ENCODE measurements around the gene ARVCF. TPM values are rescaled to one million over a fixed set of nuclear protein-coding genes. Genes with fewer than 3 reads are reported as not detected.

ARVCF gene
- total RNA-seq, 1 donor from 2014 or later = 31.7 TPM

GRCh38 chr22:19986410-19987341 lies 29.9 kb downstream of the ARVCF start:
- DNase-seq (ENCODE audit: low read depth) = peak; percentile 31

GRCh38 chr22:19986011-19986409 lies 30.6 kb downstream of the ARVCF start:
- no peak for DNase-seq (ENCODE audit: low read depth)

DNA sequence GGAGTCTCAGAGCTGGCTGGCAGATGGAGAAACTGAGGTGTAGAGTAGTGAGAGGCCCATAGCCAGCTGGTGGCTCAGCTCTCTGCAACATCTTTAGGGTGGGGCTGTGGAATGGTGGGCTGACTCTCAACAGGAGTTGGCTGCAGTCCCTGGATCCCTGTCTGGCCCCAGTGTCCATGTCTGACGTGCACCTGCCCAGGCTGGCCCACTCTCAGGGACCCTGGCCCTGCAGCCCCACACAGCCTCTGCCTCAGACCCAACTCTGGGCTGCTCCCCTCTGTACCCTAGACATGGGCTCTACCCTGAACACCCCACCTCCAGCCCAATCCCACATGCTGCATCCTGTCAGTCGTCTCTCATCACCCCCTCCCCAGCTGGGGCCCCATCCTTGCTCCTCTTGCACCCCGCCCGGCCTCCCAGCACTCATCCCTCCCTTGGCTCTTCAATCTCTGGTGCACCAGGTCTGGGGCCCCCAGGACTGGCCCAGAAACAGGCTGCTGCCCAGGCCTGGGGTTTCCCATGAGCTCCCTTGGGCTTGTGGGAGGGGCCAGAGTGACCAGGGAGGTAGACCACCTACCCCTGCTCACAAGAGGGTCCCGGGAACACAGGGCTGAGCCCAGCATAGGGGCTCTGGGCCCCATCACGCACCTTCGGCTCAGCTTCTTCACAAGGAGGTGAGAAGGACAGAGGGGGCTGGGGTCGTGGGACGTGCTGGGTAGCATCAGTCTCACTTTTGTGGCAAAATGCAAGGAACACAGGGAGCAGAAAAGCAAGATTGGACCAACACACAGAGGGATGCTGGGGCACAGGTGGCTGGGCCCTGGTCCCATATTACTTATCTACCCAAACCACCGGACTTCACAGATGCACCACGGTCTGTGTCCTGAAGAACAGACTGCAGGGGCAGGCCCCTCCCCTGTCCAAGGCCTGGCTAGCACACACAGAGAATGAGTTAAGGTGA lies 31.5 kb downstream of the ARVCF start:
- no peak for DNase-seq (ENCODE audit: low read depth)

DNA sequence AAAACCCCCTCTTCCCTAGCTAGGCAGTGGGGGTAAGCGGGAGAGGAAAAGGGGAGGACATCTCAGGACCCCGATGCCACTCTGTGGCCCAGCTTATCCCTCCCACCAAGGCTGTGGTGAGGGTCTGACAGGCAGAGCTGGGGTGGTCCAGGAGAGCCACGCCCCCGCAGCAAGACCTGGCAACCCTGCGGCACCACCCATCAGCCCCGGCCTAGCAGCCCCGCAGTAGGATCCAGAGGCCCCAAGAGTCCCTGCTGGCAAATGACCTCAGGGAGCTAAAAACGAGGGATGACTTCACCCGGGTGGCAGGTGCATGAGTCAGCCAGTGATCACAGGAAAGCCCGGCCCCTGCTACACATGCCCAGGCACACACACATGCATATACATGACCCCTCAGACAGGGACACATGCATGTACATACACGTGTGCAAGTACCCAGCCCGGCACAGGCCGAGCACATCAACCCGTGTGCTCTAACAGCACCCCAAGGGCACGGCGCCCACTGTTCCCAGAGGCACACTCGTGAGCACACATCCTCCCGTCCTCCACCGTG lies 32.3 kb downstream of the ARVCF start:
- peak; percentile 59 for DNase-seq (ENCODE audit: low read depth)

DNA sequence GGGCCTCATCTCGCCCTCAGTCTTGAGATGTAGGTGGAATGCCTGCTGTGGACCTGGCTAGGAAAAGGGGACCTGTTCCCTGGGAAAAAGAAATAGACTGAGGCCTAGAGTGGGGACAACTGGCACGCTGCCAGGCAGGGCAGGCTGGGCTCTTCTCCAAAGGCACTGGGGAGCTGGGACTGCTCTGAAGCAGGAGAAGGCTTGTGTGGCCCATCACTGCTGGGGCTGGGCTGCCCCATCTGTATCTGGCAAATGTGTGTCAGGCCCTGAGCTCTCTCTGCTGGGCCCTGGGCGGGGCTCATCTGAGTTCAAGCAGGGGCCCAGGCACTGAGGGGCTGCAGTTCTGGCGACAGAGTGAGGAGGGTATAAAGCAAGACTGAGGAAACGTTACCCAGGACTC lies 32.9 kb downstream of the ARVCF start:
- no peak for DNase-seq (ENCODE audit: low read depth)

DNA sequence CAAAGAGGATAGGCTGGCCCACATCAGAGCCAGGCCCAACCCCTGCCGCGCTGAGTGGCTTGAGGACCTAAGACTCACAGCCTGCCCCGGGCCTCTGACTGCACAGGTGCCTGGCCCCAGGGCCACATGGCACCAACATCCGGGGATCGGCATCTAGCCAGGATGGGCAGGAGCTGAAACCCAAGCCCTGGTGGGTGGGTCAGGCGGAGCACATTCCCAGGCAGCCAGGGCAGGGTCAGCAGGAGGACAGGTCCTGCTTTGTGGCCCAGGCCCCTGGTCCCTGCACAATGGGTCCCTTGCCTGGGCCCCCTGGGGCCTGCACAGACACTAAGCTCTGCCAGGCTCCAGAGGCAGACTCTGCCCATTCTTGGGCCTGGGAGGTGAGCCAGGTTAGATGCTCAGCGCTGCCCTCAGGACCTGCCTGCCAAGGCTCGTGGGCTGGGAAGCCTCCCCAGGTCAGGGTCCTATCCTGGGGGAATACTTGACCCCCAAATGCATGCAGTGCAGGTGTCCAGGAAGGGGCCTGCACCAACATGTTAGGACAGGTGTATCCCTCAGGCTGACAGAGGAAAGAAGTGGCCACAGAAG lies 33.5 kb downstream of the ARVCF start:
- DNase-seq (ENCODE audit: low read depth) = no peak

- DNase-seq (ENCODE audit: low read depth) = no peak
Measured at GRCh38 chr22:19981961-19982920, 34.4 kb downstream of the ARVCF start.

DNA sequence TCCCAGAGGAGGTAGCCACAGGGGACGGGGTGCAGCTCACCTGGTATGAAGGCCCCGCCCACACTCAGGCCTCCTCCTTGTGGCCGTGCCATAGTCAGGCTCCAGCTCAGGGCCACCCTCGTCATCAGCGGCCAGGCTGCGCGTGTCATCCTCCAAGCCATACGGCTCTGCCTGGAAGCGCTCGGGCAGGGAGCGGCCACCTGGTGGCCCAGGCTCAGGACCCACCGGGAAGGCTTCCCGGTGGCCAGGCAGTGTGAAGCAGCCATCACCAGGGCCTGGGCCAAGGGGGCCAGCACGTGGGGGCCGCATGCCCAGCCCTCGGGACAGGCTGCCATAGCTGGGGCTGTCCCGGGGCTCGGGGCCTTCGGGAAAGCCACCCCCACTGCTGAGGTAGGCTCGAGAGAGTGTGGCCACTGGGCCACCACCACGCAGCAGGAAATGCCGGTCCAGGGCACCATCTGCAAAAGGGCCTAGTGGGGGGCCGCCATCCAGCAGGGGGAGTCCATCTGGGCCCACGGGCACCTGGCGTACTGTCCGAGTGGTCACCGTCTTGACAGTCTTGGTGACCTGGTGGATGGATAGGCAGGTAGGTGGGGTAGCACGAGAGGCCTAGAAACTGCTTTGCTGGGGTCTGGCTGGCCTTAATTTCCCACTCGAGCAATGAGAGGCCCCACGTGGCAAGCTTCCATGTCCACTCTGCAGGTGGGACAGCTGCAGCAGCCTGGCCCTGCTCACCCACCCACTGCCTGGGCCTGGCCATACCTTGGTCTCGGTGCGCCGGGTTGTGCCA lies 35.3 kb downstream of the ARVCF start:
- no peak for DNase-seq (ENCODE audit: low read depth)

DNA sequence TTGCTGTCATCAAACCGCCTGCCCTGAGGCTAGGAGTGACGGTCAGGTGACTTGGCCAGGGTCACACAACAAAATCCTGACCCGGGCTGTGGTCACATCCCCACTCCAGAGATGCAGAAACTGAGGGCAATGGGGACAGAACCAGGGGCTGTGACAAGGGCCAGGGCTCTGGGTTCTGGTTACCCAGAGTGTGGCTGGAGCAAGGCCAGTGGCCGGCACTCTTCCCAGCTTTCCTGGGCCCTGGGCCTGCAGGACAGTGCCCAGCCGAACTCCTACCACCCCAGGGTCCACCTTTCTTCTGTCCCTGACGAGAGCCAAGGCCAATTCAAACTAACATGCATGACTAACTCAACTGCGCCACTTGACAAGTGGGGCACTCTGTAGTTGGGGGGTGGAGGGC lies 35.9 kb downstream of the ARVCF start:
- no peak for DNase-seq (ENCODE audit: low read depth)

- no peak for DNase-seq (ENCODE audit: low read depth)
Measured at GRCh38 chr22:19979712-19980493, 36.7 kb downstream of the ARVCF start.

- DNase-seq (ENCODE audit: low read depth) = no peak
Measured at GRCh38 chr22:19978748-19979147, 37.9 kb downstream of the ARVCF start.

DNA sequence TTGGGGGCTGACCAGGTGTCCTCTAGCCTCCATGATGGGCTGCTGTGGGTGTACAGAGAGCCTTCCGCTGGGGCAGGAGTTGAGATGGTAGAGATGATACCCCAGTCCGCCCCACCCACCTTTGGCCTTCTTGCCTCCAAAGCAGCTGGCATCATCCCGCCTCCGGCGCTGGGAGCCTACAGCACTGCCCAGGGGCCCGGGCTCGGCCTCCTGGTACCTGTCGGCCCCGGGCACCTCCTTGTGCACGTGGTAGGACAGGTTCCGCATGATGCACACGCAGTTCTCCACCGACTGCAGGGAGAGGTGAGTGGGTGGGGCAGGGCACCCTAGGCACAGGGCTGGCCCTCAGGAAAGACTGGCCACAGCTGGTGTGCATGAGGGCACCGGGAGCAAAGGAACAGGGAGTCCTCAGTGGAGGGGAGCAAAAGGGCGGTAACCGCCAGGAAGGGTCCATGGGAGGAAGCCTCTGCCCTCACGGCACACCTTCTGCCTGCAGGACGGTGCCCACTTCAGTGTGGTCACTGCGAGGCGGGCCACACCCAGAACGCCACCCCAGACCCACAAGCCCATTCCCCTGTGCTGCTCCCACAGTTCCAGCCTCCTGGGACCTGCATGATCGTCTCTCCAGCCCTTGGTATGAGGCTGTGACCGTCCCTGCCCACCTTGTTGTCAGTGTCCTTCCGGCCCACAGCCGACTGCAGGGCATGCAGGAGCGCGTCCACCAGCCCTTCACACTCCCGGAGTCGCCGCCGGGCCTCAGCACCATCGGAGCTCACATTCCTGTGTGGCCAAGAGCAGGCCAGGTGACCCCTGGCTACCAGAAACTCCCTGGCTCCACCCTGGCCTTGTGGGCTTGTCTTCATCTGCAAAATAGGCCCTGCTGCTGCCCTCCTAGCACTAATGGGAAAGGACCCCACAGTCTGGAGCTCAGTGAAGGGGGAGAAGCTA lies 39.1 kb downstream of the ARVCF start:
- DNase-seq (ENCODE audit: low read depth) = no peak

DNA sequence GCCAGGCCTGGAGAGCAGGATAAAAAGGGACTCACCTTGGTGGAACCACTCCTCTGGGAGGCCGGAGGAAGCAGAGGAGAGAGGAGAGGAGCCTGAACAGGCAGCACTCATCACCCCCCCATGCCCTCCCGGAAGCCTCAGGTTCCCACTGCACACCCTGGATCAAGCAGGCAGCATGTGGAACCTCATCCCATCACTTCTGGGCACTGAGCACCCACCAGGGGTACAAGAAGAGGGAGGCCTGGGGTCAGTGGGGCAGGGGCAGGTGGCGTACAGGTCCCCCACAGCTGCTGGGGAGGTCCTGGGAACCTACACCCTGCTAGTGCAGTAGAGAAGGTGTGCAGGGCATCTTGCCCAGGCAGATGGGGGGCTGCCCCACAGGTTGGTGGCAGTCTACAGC lies 40.0 kb downstream of the ARVCF start:
- no peak for DNase-seq (ENCODE audit: low read depth)

DNA sequence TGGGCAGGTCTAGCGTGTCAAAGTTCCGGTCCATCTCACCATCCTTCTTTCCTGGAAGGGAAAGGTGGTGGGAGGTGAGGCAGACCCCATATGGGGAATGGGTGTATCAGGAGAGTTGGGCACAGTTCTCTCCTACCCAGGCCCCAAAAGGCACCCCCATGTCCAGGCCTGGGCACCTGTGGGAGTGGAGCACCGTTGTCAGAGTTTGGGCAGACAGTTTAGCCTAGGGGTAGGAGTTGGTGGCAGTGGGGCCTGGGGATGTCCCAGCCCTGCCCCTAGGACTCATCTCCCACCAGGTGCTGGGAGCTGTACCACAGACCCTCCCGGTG lies 41.0 kb downstream of the ARVCF start:
- DNase-seq (ENCODE audit: low read depth) = no peak

DNA sequence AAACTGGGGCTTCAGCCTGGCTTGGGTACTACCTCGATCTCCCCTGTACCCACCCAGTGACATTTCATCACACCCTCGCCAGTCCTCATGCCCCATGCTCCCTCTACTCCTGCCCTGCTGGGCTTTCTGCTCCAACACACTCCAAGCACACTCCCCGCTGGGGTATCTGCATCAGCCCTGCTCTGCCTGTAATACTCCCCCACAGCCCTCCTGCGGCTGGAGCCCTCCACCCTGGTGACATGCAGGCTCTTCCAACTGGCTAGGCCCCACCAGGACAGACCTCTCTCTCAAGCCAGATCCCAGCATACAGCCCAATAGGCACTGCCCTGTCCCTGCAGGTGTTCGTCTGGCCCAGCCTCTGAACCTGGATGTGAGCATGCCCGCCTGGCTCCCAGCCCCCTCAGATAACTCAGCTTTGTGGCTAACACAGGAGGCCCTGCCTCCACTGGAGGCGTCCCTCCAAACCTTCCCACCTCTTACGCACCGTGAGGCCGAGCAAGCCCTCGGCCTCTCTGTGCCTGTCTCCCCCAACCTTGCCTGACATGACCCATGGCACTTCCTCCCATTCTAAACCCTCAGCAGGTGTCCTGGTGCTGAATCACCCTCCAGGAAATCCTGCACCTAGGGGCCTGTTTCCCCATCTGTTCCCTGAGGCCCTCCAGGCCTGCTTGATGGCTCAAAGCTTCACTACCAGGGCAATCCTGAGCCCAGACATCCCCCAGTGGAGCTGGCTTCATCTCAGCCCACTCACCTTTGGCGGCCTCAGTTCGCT lies 41.5 kb downstream of the ARVCF start:
- peak; percentile 3 for DNase-seq (ENCODE audit: low read depth)

DNA sequence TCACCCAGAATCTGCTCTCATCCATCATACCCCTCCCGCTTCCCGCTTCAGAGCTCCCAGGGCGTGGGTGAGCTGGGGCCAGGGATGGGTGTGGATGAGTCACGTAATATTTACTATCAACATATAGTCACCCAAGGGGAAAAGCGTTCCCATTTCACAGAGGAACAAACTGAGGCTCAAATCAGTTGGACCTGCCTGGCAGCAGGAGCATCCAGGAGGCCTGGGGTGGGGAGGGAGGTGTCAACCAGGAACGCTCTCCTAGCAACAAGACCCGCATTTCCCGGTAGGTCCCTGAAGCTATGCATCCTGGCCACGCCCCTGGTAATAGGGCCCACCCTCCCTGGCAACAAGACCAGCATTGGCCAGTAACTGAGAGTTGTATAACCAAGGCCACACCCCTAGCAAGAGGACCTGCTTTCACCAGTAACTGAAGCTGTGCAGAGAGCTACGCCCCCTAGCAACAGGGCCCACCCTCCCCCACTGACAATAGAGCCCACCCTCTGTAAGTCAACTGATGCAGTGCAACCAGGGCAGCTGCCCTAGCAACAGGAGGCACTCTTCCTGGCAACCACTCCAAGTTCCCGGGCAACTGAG lies 42.3 kb downstream of the ARVCF start:
- peak; percentile 21 for DNase-seq (ENCODE audit: low read depth)
